GM12801 (cell line): ENCODE results near the gene SH3PXD2B.

Source experiments
- TF ChIP-seq, protein P1 (sequence below): IDR thresholded peaks from one replicate; pipeline ENCODE4 v1.5.1; 2011; ENCODE audit warnings: control low read depth; ENCODE audit not compliant: insufficient read length; ENCODE audit errors: extremely low read depth

Gene SH3PXD2B

GRCh38 chr5:172388246-172388733 is 66.0 kb downstream of the SH3PXD2B start:
- TF ChIP-seq, protein P1, sequence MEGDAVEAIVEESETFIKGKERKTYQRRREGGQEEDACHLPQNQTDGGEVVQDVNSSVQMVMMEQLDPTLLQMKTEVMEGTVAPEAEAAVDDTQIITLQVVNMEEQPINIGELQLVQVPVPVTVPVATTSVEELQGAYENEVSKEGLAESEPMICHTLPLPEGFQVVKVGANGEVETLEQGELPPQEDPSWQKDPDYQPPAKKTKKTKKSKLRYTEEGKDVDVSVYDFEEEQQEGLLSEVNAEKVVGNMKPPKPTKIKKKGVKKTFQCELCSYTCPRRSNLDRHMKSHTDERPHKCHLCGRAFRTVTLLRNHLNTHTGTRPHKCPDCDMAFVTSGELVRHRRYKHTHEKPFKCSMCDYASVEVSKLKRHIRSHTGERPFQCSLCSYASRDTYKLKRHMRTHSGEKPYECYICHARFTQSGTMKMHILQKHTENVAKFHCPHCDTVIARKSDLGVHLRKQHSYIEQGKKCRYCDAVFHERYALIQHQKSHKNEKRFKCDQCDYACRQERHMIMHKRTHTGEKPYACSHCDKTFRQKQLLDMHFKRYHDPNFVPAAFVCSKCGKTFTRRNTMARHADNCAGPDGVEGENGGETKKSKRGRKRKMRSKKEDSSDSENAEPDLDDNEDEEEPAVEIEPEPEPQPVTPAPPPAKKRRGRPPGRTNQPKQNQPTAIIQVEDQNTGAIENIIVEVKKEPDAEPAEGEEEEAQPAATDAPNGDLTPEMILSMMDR = no peak

GRCh38 chr5:172385707-172386106 is 68.6 kb downstream of the SH3PXD2B start:
- TF ChIP-seq, protein P1 = no peak

GRCh38 chr5:172385010-172385563 is 69.2 kb downstream of the SH3PXD2B start:
- TF ChIP-seq, protein P1 = no peak

GRCh38 chr5:172383191-172383802 is 71.0 kb downstream of the SH3PXD2B start:
- TF ChIP-seq, protein P1 = no peak

DNA sequence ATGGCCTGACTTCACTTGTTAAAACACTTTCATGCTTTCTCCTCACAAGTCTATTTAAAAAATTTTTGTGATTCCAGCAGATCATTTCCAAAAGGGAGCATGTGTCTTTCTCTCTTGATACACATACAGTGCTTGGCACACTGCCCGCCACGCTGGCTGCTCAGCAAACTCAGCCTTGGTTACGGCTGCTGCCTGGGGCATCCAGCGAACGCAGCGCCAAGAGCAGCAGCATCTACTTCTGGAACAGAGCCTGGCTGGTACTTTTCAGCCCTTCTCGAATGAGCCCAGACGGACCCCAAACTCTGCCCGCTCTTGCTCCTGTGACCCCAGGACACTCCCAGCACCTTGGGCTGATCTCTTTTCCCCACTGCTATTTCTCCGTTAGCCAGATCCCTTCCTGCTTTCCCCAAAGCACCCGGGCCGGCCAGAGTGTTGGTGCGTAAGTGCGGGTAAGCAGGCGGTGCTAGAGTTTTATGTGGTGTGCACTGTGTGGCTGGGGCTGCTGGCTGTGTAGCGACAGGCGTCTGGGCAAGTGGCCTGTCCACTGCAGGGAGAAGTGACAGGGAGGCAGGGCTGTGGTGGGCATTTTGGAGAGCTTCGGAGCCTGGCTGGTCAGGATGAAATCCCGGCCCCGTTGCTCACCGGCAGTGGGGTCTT is 73.2 kb downstream of the SH3PXD2B start:
- TF ChIP-seq, protein P1 = no peak

GRCh38 chr5:172380301-172380986 is 73.9 kb downstream of the SH3PXD2B start:
- TF ChIP-seq, protein P1 = no peak

DNA sequence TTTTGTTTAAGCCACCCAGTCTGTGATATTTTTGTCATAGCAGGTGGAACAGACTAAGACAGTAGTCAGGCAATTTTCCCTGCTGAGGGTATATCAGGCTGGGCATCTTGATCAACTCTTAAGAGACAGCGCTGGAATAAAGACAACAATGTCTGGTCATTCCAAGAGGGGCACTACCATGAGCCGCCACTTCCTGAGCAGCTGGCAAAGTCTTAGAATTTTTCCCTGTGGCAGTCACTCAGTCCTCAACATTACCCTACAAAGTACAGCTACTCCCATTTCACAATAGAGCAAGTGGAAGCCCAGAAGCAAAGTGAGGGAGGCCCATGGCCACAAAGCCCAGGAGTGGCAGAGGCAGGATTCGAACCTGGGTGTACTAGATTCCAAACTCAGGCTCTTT is 74.8 kb downstream of the SH3PXD2B start:
- TF ChIP-seq, protein P1 = no peak
